IMR-90 (cell line): ENCODE data around the gene ADGRV1. TPM values are rescaled to one million over a fixed set of nuclear protein-coding genes. Genes with fewer than 3 reads are reported as not detected.

Experiments
- ATAC-seq: fragments of 200-7000 bp; cut with Tn5 transposase; 2 replicates; pipeline ENCODE4 v1.9.1; 2020; ENCODE audit warnings: low read depth, mild to moderate bottlenecking, moderate library complexity
- BruUV-seq: library from RNA; stranded (reverse); fragments of 400-500 nt; replicated peaks from 2 replicates; lab custom pipeline; 2021; lab: Mats Ljungman, UMichigan
- CTCF ChIA-PET: fragments of 300-600 bp; formaldehyde crosslinking; extraction: SDS; loops from one replicate; lab custom pipeline; 2021; ENCODE audit warnings: antibody characterized with exemption; lab: Yijun Ruan, JAX
- POLR2A ChIA-PET: fragments of 300-600 bp; sonication (Branson Sonifier 250); formaldehyde crosslinking; loops from one replicate; lab custom pipeline; 2022; ENCODE audit warnings: antibody characterized with exemption; ENCODE audit not compliant: unreplicated experiment; lab: Charles Lee
- DNase-seq: peaks from one replicate; pipeline ENCODE4 v3.0.0; 2013
- H2AFZ ChIP-seq: replicated peaks from 2 replicates; pipeline ENCODE3; 2013; ENCODE audit warnings: low read length, mild to moderate bottlenecking; ENCODE audit not compliant: poor library complexity
- H2AK5ac ChIP-seq: 2 replicates; pipeline ENCODE4 v1.6.1; 2013; ENCODE audit warnings: low read depth, low read length, inconsistent platforms
- H2AK9ac ChIP-seq: replicated peaks from 2 replicates; pipeline ENCODE3; 2013; ENCODE audit warnings: mild to moderate bottlenecking, low read depth, low read length, moderate library complexity; ENCODE audit not compliant: poor library complexity
- H2BK120ac ChIP-seq: 2 replicates; pipeline ENCODE4 v1.6.1; 2013; ENCODE audit warnings: low read depth, low read length, inconsistent platforms
- H2BK15ac ChIP-seq: 3 replicates; pipeline ENCODE4 v1.6.1; 2013; ENCODE audit warnings: low read depth, low read length, inconsistent platforms
- H2BK20ac ChIP-seq: 2 replicates; pipeline ENCODE4 v1.6.1; 2013; ENCODE audit warnings: low read depth, mild to moderate bottlenecking, inconsistent platforms, low read length, moderate library complexity
- H2BK5ac ChIP-seq: 2 replicates; pipeline ENCODE4 v1.6.1; 2013; ENCODE audit warnings: mild to moderate bottlenecking, low read depth, low read length, inconsistent platforms; ENCODE audit not compliant: poor library complexity, severe bottlenecking
- H3K14ac ChIP-seq: replicated peaks from 2 replicates; pipeline ENCODE4 v1.6.1; 2013; ENCODE audit warnings: low read depth, low read length, inconsistent platforms
- H3K18ac ChIP-seq: 2 replicates; pipeline ENCODE4 v1.6.1; 2013; ENCODE audit warnings: low read depth, low read length, control low read depth
- H3K23ac ChIP-seq: 2 replicates; pipeline ENCODE4 v1.6.1; 2013; ENCODE audit warnings: low read depth, low read length, inconsistent platforms
- H3K27ac ChIP-seq: 2 replicates; pipeline ENCODE4 v1.5.1; 2013; ENCODE audit warnings: mild to moderate bottlenecking, control low read depth, low read length; ENCODE audit not compliant: insufficient read depth
- H3K27me3 ChIP-seq: 2 replicates; pipeline ENCODE4 v1.6.1; 2013; ENCODE audit warnings: low read length; ENCODE audit not compliant: control insufficient read depth, insufficient read depth
- H3K36me3 ChIP-seq: 2 replicates; pipeline ENCODE4 v1.6.1; 2013; ENCODE audit warnings: low read length, mixed read lengths; ENCODE audit not compliant: control insufficient read depth, insufficient read depth
- H3K4ac ChIP-seq: 2 replicates; pipeline ENCODE4 v1.6.1; 2013; ENCODE audit warnings: low read depth, low read length, inconsistent platforms
- H3K4me1 ChIP-seq: 2 replicates; pipeline ENCODE4 v1.6.1; 2013; ENCODE audit warnings: low read length, mixed read lengths; ENCODE audit not compliant: control insufficient read depth, insufficient read depth
- H3K4me2 ChIP-seq: 2 replicates; pipeline ENCODE4 v1.6.1; 2013; ENCODE audit warnings: low read depth, mild to moderate bottlenecking, control low read depth, low read length, moderate library complexity
- H3K4me3 ChIP-seq: 2 replicates; pipeline ENCODE4 v1.5.1; 2013; ENCODE audit warnings: low read depth, mild to moderate bottlenecking, control low read depth, low read length, moderate library complexity; ENCODE audit not compliant: insufficient read depth
- H3K56ac ChIP-seq: 2 replicates; pipeline ENCODE4 v1.6.1; 2013; ENCODE audit warnings: low read length, inconsistent platforms; ENCODE audit not compliant: insufficient read depth; ENCODE audit errors: extremely low read depth
- H3K79me1 ChIP-seq, 2 experiments: 2 replicates each; pipeline ENCODE4 v1.6.1; 2013; ENCODE audit warnings: low read length in 2 of 2, inconsistent platforms in 1 of 2, low read depth in 1 of 2
- H3K9ac ChIP-seq: 2 replicates; pipeline ENCODE4 v1.6.1; 2013; ENCODE audit warnings: low read depth, low read length, control low read depth
- H3K9me1 ChIP-seq: 2 replicates; pipeline ENCODE4 v1.6.1; 2013; ENCODE audit warnings: low read length, inconsistent platforms; ENCODE audit not compliant: insufficient read depth
- H3K9me3 ChIP-seq: 2 replicates; pipeline ENCODE4 v1.6.1; 2013; ENCODE audit warnings: low read length; ENCODE audit not compliant: control insufficient read depth, insufficient read depth
- H4K20me1 ChIP-seq: 2 replicates; pipeline ENCODE4 v1.6.1; 2013; ENCODE audit warnings: low read length, inconsistent platforms; ENCODE audit not compliant: insufficient read depth
- H4K5ac ChIP-seq: 2 replicates; pipeline ENCODE4 v1.6.1; 2013; ENCODE audit warnings: mild to moderate bottlenecking, low read depth, low read length, control low read depth
- H4K8ac ChIP-seq, 2 experiments: 2 replicates each; pipeline ENCODE4 v1.6.1; 2013; ENCODE audit warnings: low read depth in 2 of 2, low read length in 2 of 2, control low read depth in 1 of 2, inconsistent platforms in 1 of 2
- H4K91ac ChIP-seq: 2 replicates; pipeline ENCODE4 v1.6.1; 2013; ENCODE audit warnings: low read depth, low read length, inconsistent platforms; ENCODE audit not compliant: insufficient read depth
- NFE2L2 ChIP-seq: fragments of 150-350 bp; IDR thresholded peaks from 2 replicates; pipeline ENCODE4 v1.6.1; 2016; ENCODE audit warnings: low read depth, mild to moderate bottlenecking, low read length
- WGBS, 2 experiments: methylation state at CpG; one replicate each; pipeline versions ENCODE4 v1.1.5 to v1.1.7; 2013; ENCODE audit warnings: missing lambda C conversion rate in 2 of 2; ENCODE audit not compliant: insufficient read length in 1 of 2; ENCODE audit errors: extremely low coverage in 2 of 2; 5-methylcytosine and 5-hydroxymethylcytosine counted together
- dilution Hi-C: fragments of 300-500 bp; cut with HindIII; formaldehyde crosslinking; loops from one replicate; pipeline ENCODE4 v1.14.3; 2018; ENCODE audit warnings: low sequenced_read_pairs; ENCODE audit not compliant: unreplicated experiment
- in situ Hi-C: fragments of 300-500 bp; cut with MboI; formaldehyde crosslinking; loops from 3 replicates; pipeline ENCODE4 v1.14.3; 2019; ENCODE audit warnings: low sequenced_read_pairs, inconsistent platforms, mixed read lengths
- intact Hi-C: fragments of 100-400 bp; cut with micrococcal nuclease; formaldehyde crosslinking; loops from 2 replicates; pipeline ENCODE4 v1.10.0; 2022
- polyA plus RNA-seq, 3 experiments: library from polyadenylated mRNA; depleted of rRNA; stranded (reverse); fragments of >200 nt; gene quantifications; 2 replicates each; pipeline ENCODE4 v1.2.3, GENCODE V29; 2012; ENCODE audit warnings: low replicate concordance in 1 of 3
- total RNA-seq: library from RNA; depleted of rRNA; stranded (reverse); fragments of >200 nt; gene quantifications from 2 replicates; pipeline ENCODE4 v1.2.3, GENCODE V29; 2012

ADGRV1 gene
- total and polyA plus RNA-seq, 2 of the 4 experiments (the other 2 are of a cell fraction) = under 0.01 TPM; not detected in 1

DNA sequence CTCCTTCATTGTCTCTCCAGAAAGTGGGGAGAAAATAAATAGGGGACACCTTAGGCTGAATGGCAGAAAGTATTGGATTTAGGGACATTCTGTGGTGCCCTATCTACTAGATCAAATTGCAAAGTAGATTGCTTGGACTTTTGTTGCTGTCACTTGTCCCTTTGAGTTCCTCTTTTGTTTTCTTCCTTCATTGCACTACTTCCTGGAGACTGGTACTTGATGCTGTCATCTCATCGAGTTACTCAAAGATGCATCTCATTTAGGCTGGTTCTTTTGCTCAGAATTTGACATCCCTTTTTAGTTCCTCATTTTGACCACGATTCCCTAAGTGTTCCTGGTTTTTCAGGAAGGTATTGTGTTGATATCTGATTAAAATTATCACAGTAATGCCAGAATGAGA lies 137.6 kb downstream of the ADGRV1 start:
- ATAC-seq = no peak
- no peak overlapping the region for H3K18ac ChIP-seq
- H2BK15ac ChIP-seq = no peak overlapping the region
- no peak overlapping the region for H2BK120ac ChIP-seq
- H2AK5ac ChIP-seq = no peak overlapping the region
- H3K4me1 ChIP-seq = no peaks in the 10 kb centered on the region
- H4K8ac ChIP-seq = no peak overlapping the region
- no peak overlapping the region for H3K23ac ChIP-seq
- H3K9me3 ChIP-seq = no peaks in the 10 kb centered on the region
- in situ Hi-C loops (no loop called here), intact Hi-C loops (no loop called here), dilution Hi-C loops (no loop called here)
- H3K14ac ChIP-seq = no peak overlapping the region
- H3K4me2 ChIP-seq = no peak overlapping the region
- ChIA-PET POLR2A (no interaction called here), CTCF (no interaction called here)
- H2AK9ac ChIP-seq = no peak overlapping the region
- no peak overlapping the region for H2BK20ac ChIP-seq
- H4K5ac ChIP-seq = no peak overlapping the region
- H3K56ac ChIP-seq = no peak overlapping the region
- no peaks in the 10 kb centered on the region for H4K20me1 ChIP-seq
- H3K4ac ChIP-seq = no peak overlapping the region
- H3K36me3 ChIP-seq = no peaks in the 10 kb centered on the region
- WGBS, 2 experiments = no CpG with 5 or more reads among the region's 2 CpGs
- BruUV-seq = no TSS peak
- H2AFZ ChIP-seq = no peak overlapping the region
- no peaks in the 10 kb centered on the region for H3K9me1 ChIP-seq
- H2BK5ac ChIP-seq = no peak overlapping the region
- H3K9ac ChIP-seq = no peak overlapping the region
- TF ChIP-seq NFE2L2 = no peak
- H3K79me1 ChIP-seq = no peaks in the 10 kb centered on the region
- no peak for DNase-seq
- no peak overlapping the region for H3K4me3 ChIP-seq
- no peaks in the 10 kb centered on the region for H3K27me3 ChIP-seq
- H4K91ac ChIP-seq = no peak overlapping the region
- no peak overlapping the region for H3K27ac ChIP-seq
